Hepatocyte (in vitro differentiated cells): ENCODE measurements around the gene TARS1.

Experiments
- CTCF ChIP-seq: fragments of 200-600 bp; sonication (generic); IDR thresholded peaks from 2 replicates; pipeline ENCODE4 v1.5.1; 2016; ENCODE audit warnings: antibody characterized with exemption, mild to moderate bottlenecking; ENCODE audit not compliant: poor library complexity
- EZH2 ChIP-seq: fragments of 200-600 bp; sonication (generic); IDR thresholded peaks from 2 replicates; pipeline ENCODE4 v1.6.1; 2016; ENCODE audit warnings: antibody characterized with exemption, mild to moderate bottlenecking, borderline replicate concordance
- EZH2phosphoT487 ChIP-seq: fragments of 200-600 bp; sonication (generic); IDR thresholded peaks from one replicate; pipeline ENCODE4 v1.6.1; 2018; ENCODE audit warnings: antibody characterized with exemption, mild to moderate bottlenecking, low read depth, moderate library complexity; ENCODE audit not compliant: unreplicated experiment, severe bottlenecking

GRCh38 chr5:33501260-33501659 lies 60.5 kb downstream of the TARS1 start:
- no peak for TF ChIP-seq CTCF
- no peak for TF ChIP-seq EZH2
- TF ChIP-seq EZH2phosphoT487, result no peak
